ENCODE measurements around the gene MARCHF10.

Gene MARCHF10

GRCh38 chr17:62676231-62676943, 131.7 kb downstream of the MARCHF10 start:
- no peak for TF ChIP-seq CTCF (IDR thresholded peaks at IDR 0.05; ENCODE audit: control insufficient read depth, insufficient read depth, low read depth, low read length, missing control alignments)
- no peak overlapping the region for H3K4me3 ChIP-seq (ENCODE audit: control insufficient read depth, low read depth, low read length)

GRCh38 chr17:62675701-62676100, 132.4 kb downstream of the MARCHF10 start:
- TF ChIP-seq CTCF (IDR thresholded peaks at IDR 0.05; ENCODE audit: control insufficient read depth, insufficient read depth, low read depth, low read length, missing control alignments) = no peak

More at GRCh38 chr17:62676231-62676943, 131.7 kb downstream of the MARCHF10 start:
- DNase-seq (ENCODE audit: low read depth) = no peak

DNA sequence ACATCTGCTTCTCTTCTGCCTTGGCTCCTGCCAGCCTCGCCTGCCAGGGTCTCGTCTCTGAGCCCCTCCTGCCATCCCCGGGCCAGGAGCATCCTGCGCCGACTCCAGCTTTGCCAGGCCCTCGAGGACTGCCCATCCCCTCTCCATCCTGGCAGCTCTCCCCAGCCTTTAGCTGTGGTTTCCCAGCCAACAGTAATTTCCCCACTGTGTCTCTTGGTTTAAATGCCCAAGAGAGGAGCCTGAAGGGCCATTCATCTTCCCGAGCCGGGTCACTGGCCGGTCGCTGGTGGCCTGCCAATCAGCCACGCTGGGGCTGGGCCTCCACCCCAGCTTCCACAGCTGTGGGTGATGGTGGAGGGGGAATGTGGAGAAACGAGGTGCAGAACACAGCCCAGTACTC, 132.9 kb downstream of the MARCHF10 start:
- H3K4me3 ChIP-seq (ENCODE audit: control insufficient read depth, low read depth, low read length) = no peak overlapping the region
- no peak for TF ChIP-seq CTCF (IDR thresholded peaks at IDR 0.05; ENCODE audit: control insufficient read depth, insufficient read depth, low read depth, low read length, missing control alignments)
- no peak for DNase-seq (ENCODE audit: low read depth)

More at GRCh38 chr17:62675701-62676100, 132.4 kb downstream of the MARCHF10 start:
- no peak overlapping the region for H3K4me3 ChIP-seq (ENCODE audit: control insufficient read depth, low read depth, low read length)
- DNase-seq (ENCODE audit: low read depth) = no peak

DNA sequence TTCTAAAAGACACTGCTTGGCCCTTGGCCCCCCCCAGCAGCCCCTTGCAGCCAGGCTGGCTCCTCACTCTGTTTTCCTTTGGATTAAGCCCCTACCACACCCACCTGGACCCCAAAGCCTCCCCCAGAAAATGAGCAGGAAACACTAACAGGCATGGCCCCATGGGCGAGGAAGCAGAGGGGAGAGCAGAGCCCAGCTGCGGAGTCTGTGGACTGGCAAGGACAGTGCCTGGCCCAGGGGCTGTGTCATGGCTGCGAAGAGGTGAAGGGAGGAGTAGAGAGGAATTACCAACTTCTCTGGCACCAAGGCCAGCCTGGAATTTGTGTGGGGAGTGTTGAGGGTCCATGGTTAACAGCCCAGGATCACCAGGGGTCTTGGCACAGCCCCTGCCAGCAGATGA, 133.3 kb downstream of the MARCHF10 start:
- no peak for DNase-seq (ENCODE audit: low read depth)
- no peak for TF ChIP-seq CTCF (IDR thresholded peaks at IDR 0.05; ENCODE audit: control insufficient read depth, insufficient read depth, low read depth, low read length, missing control alignments)
- no peak overlapping the region for H3K4me3 ChIP-seq (ENCODE audit: control insufficient read depth, low read depth, low read length)

- no peak overlapping the region for H3K4me3 ChIP-seq (ENCODE audit: control insufficient read depth, low read depth, low read length)
- DNase-seq (ENCODE audit: low read depth) = no peak
- no peak for TF ChIP-seq CTCF (IDR thresholded peaks at IDR 0.05; ENCODE audit: control insufficient read depth, insufficient read depth, low read depth, low read length, missing control alignments)
Observed at GRCh38 chr17:62674363-62674739, 133.8 kb downstream of the MARCHF10 start.

GRCh38 chr17:62673614-62674362, 134.3 kb downstream of the MARCHF10 start:
- no peak for DNase-seq (ENCODE audit: low read depth)
- H3K4me3 ChIP-seq (ENCODE audit: control insufficient read depth, low read depth, low read length) = no peak overlapping the region
- no peak for TF ChIP-seq CTCF (IDR thresholded peaks at IDR 0.05; ENCODE audit: control insufficient read depth, insufficient read depth, low read depth, low read length, missing control alignments)
